BE2C (cell line): ENCODE data around the gene MRPL1.
"Not testable (repeated sequence)": the region's sequence is repeated elsewhere in the genome, so short reads cannot be mapped to it uniquely, and the experiment has no call there.

Source experiments
- DNase-seq: peaks from one replicate; pipeline ENCODE4 v3.0.0-alpha.2; 2020
- H3K27me3 ChIP-seq: fragments of 250-450 bp; sonication (Bioruptor Pico); 2 replicates; pipeline ENCODE4 v1.5.1; 2020; ENCODE audit warnings: mild to moderate bottlenecking
- H3K36me3 ChIP-seq: fragments of 250-450 bp; sonication (Bioruptor Pico); 2 replicates; pipeline ENCODE4 v1.5.1; 2020; ENCODE audit warnings: mild to moderate bottlenecking
- H3K4me1 ChIP-seq: fragments of 250-450 bp; sonication (Bioruptor Pico); 2 replicates; pipeline ENCODE4 v1.5.1; 2020
- H3K4me3 ChIP-seq: 2 replicates; pipeline ENCODE4 v1.5.1; 2011; ENCODE audit warnings: low read depth, low read length
- H3K9me3 ChIP-seq: fragments of 250-450 bp; sonication (Bioruptor Pico); 2 replicates; pipeline ENCODE4 v1.5.1; 2020
- CTCF ChIP-seq: IDR thresholded peaks from 2 replicates; pipeline ENCODE4 v1.5.1; 2012; ENCODE audit warnings: mild to moderate bottlenecking, low read depth, low read length

Gene MRPL1

DNA sequence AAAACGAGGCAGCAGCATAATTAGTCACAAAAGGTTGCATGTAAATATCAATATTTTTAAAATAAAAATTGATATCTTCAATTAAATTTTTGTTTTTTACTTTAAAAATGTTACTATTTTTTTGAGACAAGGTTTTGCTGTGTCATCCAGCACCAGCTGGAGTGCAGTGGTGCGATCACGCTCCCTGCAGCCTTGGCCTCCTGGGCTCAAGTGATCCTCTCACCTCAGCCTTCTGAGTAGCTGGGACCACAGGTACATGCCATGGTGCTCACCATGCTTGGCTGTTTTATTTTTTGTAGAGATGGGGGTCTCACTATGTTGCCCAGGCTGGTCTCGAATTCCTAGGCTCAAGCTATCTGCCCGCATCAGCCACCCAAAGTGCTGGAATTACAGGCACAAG, 97.7 kb downstream of the MRPL1 start:
- Histone ChIP-seq H3K27me3 (no peaks in the 10 kb centered on the region), H3K36me3 (no peaks in the 10 kb centered on the region), H3K4me1 (peaks cover 6% of the 10 kb centered on the region; the same call in 1 of the 2 replicates), H3K4me3 (no peak overlapping the region), H3K9me3 (no peaks in the 10 kb centered on the region)
- TF ChIP-seq CTCF, result no peak
- DNase-seq, result no peak

DNA sequence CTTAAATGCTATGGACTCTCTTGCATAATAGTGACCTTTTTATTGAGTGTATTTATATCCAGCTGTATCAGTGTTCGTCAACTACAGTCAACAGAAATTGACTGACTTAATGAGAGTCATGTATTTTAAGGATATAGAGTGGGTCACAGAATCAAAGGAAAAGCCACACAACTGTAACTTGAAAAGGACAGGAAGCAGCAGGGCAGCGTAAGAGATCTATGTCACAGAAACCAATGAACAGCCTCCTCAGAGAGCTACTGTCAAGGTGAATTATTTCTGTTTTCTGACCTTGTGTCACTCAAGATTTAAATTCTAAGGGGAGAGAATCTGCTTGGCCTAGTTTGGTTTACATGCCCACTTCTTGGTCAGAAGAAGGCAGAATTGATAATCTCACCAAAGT, 100.4 kb downstream of the MRPL1 start:
- Histone ChIP-seq H3K36me3 (no peaks in the 10 kb centered on the region), H3K9me3 (no peaks in the 10 kb centered on the region), H3K27me3 (no peaks in the 10 kb centered on the region), H3K4me1 (peaks cover 6% of the 10 kb centered on the region; the same call in 1 of the 2 replicates), H3K4me3 (no peak overlapping the region)
- DNase-seq, result no peak
- no peak for TF ChIP-seq CTCF

DNA sequence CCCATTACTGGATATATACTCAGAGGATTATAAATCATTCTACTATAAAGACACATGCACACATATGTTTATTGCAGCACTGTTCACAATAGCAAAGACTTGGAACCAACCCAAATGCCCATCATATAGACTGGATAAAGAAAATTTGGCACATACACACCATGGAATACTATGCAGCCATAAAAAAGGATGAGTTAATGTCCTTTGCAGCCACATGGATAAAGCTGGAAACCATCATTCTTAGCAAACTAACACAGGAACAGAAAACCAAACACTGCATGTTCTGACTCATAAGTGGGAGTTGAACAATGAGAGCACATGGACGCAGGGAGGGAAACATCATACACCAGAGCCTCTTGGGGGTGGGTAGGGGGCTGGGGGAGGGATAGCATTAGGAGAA, 111.0 kb downstream of the MRPL1 start:
- not testable (repeated sequence) for H3K36me3 ChIP-seq, DNase-seq, H3K27me3 ChIP-seq, H3K4me1 ChIP-seq, H3K9me3 ChIP-seq, H3K4me3 ChIP-seq

GRCh38 chr4:77982900-77983540, 120.4 kb downstream of the MRPL1 start:
- not testable (repeated sequence) for DNase-seq, H3K4me3 ChIP-seq, H3K36me3 ChIP-seq, H3K9me3 ChIP-seq, H3K27me3 ChIP-seq, H3K4me1 ChIP-seq

GRCh38 chr4:77983612-77984311, 121.1 kb downstream of the MRPL1 start:
- not testable (repeated sequence) for H3K4me3 ChIP-seq, DNase-seq, H3K27me3 ChIP-seq, H3K4me1 ChIP-seq, H3K36me3 ChIP-seq, H3K9me3 ChIP-seq

GRCh38 chr4:77989968-77990367, 127.3 kb downstream of the MRPL1 start:
- no peak for TF ChIP-seq CTCF
- no peaks in the 10 kb centered on the region for H3K9me3 ChIP-seq
- peaks cover 42% of the 10 kb centered on the region for H3K4me1 ChIP-seq
- no peak for DNase-seq
- H3K4me3 ChIP-seq, result no peak overlapping the region
- no peaks in the 10 kb centered on the region for H3K36me3 ChIP-seq
- H3K27me3 ChIP-seq, result no peaks in the 10 kb centered on the region

DNA sequence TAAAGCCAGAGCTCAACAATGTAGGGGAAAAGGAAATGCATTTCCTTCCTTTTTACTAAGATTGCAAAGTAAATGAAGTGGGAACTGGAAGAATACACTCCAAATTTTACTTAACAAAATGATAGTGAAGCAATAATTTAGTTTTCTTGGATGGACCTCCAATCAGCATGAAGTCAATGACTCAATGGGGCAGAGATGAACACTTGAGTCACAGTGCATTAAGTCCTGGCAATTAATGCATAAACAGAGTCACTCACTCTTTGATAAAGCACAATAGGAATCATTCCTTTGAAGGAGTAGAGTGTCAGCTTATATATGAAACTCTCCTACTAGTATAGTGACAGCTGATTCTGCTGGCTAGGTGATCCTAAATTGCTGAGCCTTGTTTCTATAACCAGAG, 127.8 kb downstream of the MRPL1 start:
- no peak for DNase-seq
- Histone ChIP-seq H3K36me3 (no peaks in the 10 kb centered on the region), H3K9me3 (no peaks in the 10 kb centered on the region), H3K4me1 (peaks cover 42% of the 10 kb centered on the region), H3K4me3 (no peak overlapping the region), H3K27me3 (no peaks in the 10 kb centered on the region)
- no peak for TF ChIP-seq CTCF
